ENCODE measurements around the gene RGR. TPM values are rescaled to one million over a fixed set of nuclear protein-coding genes. Genes with fewer than 3 reads are reported as not detected.
A peak's percentile ranks its signal among the peaks of the same experiment; 100 is the strongest.

The RGR gene
- total RNA-seq, 4 donors from 2014 or later: 4.0 TPM; not detected in 3

DNA sequence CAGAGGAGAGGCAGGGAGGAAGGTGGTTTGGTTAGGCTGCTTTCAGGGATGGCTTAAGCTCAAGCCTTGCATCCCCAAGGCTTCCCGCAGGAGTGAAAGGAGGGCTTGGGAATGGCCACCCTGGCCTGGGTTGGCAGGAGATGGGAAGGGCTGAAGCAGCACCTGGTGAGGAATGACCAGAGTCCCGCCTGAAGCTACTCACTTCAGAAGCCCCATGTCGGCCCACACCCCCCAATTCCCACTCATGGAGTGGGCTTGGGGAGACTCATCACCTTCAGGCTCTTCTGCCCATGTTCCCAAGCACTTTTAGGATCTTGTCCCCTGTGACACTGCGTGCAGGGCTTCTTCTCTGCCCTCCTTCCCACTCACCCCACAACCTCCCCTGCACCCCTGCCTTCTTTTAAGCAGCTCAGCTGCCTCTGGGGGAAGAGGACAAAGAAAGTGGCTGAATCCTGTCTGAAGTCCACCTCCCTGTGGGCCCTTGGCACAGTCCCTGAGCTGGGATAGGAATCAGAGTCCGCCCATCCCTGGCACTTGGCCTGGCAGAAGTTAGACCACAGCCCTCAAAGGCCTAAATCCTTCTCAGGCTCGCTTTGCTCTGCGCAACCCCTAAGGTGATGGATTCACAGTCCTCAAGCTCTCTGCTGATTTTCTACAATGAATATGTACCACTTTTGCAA, 16.5 kb downstream of the RGR start:
- H3K9me3 ChIP-seq: no peaks in the 10 kb centered on the region
- TF ChIP-seq POLR2A (IDR thresholded peaks at IDR 0.05): no peak
- TF ChIP-seq, protein P1, sequence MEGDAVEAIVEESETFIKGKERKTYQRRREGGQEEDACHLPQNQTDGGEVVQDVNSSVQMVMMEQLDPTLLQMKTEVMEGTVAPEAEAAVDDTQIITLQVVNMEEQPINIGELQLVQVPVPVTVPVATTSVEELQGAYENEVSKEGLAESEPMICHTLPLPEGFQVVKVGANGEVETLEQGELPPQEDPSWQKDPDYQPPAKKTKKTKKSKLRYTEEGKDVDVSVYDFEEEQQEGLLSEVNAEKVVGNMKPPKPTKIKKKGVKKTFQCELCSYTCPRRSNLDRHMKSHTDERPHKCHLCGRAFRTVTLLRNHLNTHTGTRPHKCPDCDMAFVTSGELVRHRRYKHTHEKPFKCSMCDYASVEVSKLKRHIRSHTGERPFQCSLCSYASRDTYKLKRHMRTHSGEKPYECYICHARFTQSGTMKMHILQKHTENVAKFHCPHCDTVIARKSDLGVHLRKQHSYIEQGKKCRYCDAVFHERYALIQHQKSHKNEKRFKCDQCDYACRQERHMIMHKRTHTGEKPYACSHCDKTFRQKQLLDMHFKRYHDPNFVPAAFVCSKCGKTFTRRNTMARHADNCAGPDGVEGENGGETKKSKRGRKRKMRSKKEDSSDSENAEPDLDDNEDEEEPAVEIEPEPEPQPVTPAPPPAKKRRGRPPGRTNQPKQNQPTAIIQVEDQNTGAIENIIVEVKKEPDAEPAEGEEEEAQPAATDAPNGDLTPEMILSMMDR (IDR thresholded peaks at IDR 0.05): no peak
- H3K4me3 ChIP-seq: no peak overlapping the region
- H3K27ac ChIP-seq: no peak overlapping the region
- no peak for DNase-seq
- H3K36me3 ChIP-seq: no peaks in the 10 kb centered on the region
- H3K27me3 ChIP-seq: no peaks in the 10 kb centered on the region
- H3K4me1 ChIP-seq: no peaks in the 10 kb centered on the region

DNA sequence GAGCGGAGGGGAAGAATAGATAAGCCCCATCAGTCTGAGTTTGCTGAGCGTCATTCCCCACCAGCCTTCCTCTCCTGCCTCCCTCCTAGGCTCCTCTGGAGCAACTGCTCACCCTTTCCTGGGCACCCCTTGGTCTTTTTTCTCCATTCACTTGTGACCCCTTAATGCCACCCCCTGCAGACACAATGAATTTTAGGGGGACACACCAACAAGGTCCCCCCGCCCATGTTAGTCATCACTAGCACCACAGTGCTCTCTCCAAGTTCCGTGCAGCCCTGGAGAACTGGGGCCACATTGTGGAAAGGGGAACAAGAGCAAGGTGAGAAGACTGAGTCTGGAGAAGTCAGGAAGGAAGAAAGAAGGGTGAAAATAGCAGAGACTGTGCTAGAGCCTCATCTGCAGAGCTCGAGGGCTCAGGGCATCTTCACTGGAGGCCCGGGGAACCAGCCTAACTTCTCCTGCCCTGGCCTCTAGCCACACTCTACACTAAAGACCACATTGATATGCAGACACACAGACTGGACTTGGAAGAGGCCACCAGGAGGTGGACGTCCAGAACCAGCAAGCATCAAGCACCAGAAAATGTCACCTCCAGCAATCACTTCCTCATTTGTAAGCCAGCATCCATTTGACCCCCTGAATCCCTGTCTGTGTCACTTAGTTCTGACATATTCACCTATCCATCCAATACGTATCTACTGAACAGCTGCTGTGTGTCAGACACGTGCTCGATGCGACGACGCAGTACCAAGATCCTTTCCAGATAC, 17.5 kb downstream of the RGR start:
- H3K27me3 ChIP-seq: no peaks in the 10 kb centered on the region
- H3K9me3 ChIP-seq: no peaks in the 10 kb centered on the region
- DNase-seq: no peak
- H3K27ac ChIP-seq: no peak overlapping the region
- no peak overlapping the region for H3K4me3 ChIP-seq
- H3K36me3 ChIP-seq: no peaks in the 10 kb centered on the region
- no peak for TF ChIP-seq POLR2A (IDR thresholded peaks at IDR 0.05)
- TF ChIP-seq, protein P1 (IDR thresholded peaks at IDR 0.05): no peak
- H3K4me1 ChIP-seq: no peaks in the 10 kb centered on the region

DNA sequence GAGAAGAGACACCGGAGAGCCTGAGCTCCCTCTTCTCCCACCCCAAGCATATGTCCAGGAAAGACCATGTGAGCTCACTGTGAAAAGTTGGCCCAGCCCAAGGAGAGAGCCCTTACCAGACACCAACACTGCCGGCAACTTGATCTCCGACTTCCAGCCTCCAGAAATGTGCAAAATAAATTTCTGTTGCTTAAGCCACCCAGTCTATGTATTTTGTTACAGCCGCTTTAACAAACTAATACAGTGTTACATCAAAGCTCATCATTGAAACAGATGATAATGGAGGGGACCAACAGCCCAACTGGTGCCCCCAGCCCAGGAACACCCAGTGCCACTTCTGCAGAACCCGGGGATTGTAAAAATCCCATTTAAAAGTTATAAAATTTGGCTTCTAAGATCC, 18.9 kb downstream of the RGR start:
- H3K4me3 ChIP-seq: no peak overlapping the region
- H3K9me3 ChIP-seq: no peaks in the 10 kb centered on the region
- H3K4me1 ChIP-seq: no peaks in the 10 kb centered on the region
- DNase-seq: no peak
- TF ChIP-seq, protein P1 (IDR thresholded peaks at IDR 0.05): no peak
- no peak for TF ChIP-seq POLR2A (IDR thresholded peaks at IDR 0.05)
- H3K27me3 ChIP-seq: no peaks in the 10 kb centered on the region
- H3K36me3 ChIP-seq: no peaks in the 10 kb centered on the region
- no peak overlapping the region for H3K27ac ChIP-seq

DNA sequence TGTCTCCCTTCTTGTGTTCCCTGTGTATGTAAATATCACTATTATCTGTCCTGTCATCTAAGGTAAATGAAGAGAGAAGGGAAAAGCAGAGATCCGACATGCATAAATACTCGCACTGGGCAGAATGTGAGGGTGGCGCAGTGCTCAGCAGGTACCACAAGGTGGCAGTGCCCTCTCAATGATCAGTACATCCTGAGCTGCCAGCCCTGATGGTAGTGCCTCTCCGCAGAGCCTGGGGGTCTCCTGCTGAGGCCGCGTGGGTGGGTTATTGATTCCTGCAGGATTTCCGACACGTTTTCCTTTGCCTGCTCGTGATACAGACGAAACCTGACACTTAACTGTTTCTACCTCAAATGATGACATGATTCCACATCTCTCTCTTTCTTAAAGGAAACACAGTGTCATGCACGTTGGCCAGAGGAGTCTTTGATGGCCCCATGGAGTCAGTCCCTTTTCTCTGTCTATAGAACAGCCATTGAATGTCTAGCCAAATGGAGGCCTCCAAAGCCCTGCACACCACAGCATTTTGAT, 19.8 kb downstream of the RGR start:
- Histone ChIP-seq H3K4me1 (no peaks in the 10 kb centered on the region), H3K27me3 (no peaks in the 10 kb centered on the region), H3K9me3 (no peaks in the 10 kb centered on the region), H3K4me3 (no peak overlapping the region), H3K36me3 (no peaks in the 10 kb centered on the region), H3K27ac (no peak overlapping the region)
- TF ChIP-seq, protein P1 (IDR thresholded peaks at IDR 0.05): peak; percentile 41 to 91 (median 88)
- no peak for TF ChIP-seq POLR2A (IDR thresholded peaks at IDR 0.05)
- DNase-seq: peak; percentile 50 to 86 (median 78)

DNA sequence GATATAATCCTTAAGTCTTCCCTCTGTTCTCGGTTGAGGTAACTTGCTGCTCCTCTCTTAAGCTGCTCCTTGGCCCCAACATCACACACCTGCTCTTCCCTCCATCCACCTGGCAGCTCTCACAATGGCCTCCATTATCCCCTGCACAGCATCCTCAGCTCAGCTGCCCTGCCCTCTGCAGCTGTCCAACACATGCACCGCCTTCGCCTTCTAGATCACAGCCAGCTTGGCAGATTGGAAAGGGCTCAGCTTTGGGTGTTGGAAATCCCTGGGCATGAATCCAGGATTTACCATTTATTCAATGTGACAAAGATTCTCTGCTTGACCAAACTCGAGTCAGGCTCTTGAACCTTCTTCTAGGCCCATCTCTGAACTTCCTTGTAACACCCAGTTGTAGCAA, 20.6 kb downstream of the RGR start:
- H3K9me3 ChIP-seq: no peaks in the 10 kb centered on the region
- no peak for TF ChIP-seq POLR2A (IDR thresholded peaks at IDR 0.05)
- TF ChIP-seq, protein P1 (IDR thresholded peaks at IDR 0.05): no peak
- no peak overlapping the region for H3K4me3 ChIP-seq
- H3K27me3 ChIP-seq: no peaks in the 10 kb centered on the region
- no peak for DNase-seq
- H3K36me3 ChIP-seq: no peaks in the 10 kb centered on the region
- H3K27ac ChIP-seq: no peak overlapping the region
- no peaks in the 10 kb centered on the region for H3K4me1 ChIP-seq

Measured in Peyer's patch (tissue), 4 donors.